RPMI8226 (cell line): ENCODE measurements around the gene HIBADH.
"Not testable (repeated sequence)": the region's sequence is repeated elsewhere in the genome, so short reads cannot be mapped to it uniquely, and the experiment has no call there.

Experiments used
- DNase-seq: peaks from one replicate; pipeline ENCODE4 v3.0.0-alpha.2; 2015

Gene HIBADH

DNA sequence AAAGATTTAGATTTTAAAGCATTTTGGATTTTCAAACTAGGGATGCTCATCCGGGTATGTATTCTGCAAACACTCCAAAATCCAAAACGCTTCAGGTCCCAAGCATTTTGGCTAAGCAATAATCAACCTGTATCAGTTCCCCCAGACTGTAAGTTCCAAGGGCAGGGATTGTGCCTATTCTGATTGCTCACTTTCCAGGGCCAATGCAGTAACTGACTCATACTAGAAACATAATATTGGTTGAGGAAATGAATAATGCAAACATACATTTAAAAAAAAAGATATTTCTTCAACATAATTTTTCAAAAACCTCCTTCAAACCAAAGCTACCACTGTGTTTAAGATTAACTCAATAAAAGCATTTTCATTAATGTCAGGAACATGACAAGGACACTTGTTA lies 69.5 kb downstream of the HIBADH start:
- DNase-seq: no peak

DNA sequence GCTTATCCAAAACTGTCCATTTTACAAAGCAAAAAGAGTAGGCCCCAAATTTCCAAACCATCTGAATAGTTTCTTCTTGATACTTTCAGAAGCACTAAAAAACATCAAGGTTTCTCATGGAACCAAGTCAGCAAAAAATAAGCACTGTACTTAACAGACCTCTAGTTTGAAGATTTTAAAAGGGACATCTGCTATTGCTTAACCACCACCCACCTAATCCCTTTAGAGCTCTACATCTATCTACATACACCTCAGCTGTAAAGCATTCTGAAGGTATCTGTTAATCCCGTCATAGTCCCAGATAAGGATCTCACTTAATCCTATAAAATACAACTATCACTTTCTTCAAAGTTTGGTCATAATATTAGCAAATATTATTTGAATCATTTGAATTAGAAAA lies 72.3 kb downstream of the HIBADH start:
- DNase-seq: no peak

DNA sequence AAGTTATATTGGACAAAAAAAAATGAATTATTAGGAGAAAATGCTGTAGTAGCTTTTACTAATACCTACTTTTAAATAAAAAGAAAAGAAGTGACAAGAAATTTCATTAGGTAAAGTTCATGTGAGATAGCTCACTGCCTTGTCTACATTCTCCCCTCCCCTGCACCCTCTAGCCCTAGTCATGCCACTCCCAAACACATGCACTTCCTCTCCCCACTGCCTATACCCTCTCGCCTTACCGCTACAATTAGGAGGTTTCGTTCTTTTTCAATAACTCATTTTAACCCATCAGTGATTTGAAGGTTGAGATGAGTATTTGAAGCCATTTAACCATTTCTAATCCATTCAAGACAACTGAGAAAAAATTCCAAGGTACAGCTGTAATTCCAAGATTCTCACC lies 75.3 kb downstream of the HIBADH start:
- DNase-seq: no peak

DNA sequence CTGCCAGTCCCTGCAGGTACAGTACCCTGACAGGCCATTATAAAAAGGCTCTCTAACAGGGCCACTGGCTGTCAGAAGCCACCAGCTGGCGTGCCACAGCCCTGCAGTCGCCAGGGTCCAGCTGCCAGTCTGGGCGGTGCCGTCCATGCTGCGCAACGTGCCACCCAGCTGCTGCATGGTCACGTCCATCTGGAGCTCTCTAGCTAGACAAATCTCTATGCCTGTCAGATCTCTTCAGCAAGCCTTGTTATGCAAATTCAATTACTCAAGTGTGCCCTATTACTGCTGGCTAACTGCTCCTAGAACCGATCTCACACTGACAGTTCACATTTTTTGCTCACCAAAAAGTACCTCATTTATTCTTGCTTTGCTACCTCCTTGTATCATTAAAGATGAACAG lies 75.9 kb downstream of the HIBADH start:
- DNase-seq: peak; percentile 29

DNA sequence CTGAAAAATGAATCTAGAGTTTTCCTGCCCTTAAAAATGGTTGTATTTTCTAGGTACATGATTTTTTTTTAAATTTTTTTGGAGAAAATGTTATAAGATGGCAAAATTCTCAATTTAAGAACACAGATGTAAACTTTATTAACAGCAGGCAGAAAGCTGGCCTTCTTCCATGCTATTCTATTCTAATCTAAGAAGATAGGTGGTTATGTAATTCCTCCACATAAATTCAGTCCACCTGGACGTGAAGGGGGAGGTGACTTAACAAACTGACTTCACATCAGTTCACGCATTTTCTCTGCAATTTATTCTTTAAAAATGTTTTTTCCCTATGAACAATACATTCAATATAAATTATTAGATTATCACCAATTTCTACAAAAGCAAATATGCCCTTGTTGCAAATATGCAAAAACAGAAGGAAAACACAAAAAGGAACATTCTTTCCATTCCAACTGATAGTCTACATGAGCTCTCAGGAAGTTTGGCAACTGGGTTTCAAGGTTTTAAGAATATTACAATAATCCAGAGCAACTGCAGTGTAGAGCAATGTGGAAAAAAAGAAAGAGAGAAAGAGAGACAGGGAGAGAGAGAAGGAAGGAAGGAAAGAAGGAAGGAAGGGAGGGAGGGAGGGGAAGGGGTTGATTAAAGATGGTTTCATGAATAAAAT lies 76.8 kb downstream of the HIBADH start:
- no peak for DNase-seq

DNA sequence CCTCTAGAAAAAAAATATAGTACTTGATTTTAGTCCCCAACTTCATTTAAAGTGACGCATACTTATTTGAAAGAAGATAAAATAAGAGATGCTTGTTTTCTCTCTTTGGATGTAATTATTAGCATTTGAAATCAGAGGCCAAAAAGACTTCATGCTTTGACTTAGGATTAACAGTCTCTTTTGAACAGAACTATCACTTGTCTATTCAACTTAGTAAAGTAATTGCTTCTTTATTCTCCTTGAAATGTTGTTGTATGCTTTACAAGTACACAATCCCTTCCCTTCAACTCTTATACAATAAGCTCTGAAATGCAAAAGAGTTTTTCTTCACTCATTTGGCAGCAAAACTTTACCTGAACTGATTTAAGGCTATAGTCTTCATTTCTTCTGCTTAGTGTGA lies 80.8 kb downstream of the HIBADH start:
- DNase-seq: no peak

DNA sequence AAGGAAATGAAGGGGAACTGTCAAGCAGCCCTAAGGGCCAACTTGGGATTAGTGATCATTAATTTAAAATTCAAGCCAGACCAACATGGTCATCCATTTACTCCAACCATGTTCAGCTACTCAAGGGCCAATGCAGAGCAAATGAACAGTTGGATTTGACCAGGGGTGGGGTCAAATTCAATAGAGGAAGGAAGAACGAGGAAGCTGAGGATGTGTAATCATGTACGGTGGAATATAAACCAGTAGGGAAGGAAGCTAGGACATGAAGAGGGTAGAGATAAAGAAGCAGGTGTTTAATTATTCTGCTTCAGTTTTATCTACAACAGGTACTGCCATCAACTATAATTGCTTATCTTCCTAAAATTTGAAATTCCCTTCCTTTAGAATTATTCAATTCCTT lies 81.6 kb downstream of the HIBADH start:
- no peak for DNase-seq

DNA sequence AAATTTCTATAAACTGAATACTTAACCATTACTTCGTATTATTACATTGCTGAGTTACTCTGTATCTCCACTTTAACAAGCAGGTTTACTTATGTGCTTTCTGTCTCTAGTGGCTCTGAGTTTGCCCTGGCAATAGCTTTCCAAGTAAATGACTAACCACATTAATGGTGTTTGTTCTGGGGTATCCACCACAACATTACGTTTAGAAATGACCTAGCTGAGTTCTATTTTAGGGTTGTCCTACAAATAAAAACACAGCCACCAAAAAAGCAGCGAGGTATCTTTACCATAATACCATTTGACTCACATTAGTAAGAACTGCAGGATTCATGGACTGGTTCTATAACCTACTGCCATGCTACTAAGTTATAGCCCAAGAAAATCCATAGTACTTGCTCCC lies 83.1 kb downstream of the HIBADH start:
- DNase-seq: no peak

DNA sequence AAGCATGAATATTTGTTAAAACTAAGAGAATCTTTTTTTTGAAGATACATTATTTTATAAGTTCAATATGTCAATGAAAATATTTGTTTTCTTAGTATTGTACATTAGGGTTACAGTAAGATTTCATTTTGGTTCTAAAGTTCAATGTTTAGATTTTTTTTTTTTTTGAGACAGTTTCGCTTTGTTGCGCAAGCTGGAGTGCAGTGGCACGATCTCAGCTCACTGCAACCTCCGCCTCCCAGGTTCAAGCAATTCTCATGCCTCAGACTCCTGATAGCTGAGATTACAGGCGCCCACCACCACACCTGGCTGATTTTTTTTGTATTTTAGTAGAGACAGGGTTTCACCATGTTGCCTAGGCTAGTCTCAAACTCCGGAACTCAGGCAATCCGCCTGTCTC lies 84.5 kb downstream of the HIBADH start:
- DNase-seq: not testable (repeated sequence)

DNA sequence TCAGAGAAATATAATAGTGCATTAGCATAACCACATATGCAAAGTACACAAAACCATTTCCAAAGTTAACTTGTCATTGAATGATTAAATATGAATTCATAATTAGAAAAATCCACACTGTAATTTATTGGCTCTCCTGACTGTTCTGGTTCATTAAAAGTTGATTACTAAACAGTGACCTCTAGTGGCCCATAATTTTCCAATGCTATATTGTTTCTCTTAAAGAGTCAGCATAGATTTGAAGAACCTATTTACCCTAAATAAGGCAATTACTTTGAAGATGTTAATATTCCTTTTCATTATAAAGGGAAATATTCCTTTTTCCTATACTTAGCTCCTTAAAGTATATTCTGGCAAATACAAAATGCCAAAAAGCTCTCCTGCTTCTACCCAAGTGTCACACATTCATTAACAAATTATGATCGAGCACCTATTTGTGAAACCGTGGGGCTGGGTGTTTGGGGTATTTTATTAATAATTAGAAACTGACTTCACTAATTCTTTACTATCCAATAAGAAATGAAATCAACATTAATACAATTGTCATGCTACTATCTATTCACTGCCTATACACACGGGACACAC lies 86.2 kb downstream of the HIBADH start:
- DNase-seq: peak; percentile 62

DNA sequence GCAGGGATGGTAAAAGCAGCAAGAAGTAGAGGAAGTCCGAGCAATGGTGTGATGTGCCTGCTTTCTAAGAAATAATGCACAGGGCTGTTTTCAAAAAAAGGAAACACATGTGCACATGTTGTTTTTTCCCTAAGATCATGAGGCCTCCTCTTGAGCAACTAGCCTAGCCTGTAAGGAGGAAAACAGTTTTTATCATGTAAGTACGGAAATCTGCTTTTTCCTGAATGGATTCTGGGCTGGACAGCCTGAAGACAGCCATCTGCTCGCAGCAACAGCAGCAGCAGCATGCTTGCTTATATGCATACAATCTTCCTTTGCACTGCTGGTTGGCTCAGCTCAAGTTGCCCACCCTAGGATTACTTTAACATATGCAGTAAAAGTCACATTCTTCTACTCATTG lies 87.1 kb downstream of the HIBADH start:
- no peak for DNase-seq

DNA sequence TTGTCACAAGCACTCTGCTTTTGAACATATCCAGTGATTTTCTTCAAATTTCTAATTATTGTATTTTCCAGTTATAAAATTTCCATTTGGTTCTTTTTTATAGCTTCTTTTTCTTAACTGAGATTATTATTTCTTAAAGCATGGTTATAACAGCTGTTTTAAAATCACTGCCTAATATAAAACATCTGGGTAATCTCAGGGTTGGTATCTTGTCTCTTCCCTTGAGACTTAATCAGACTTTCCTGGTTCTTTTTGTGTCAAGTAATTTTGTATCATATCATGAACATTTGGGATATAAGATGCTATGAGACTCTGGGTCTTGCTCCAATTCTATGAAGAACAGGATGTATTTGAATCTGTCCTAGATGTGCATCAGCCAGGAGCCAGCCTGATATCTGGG lies 93.6 kb downstream of the HIBADH start:
- DNase-seq: no peak

DNA sequence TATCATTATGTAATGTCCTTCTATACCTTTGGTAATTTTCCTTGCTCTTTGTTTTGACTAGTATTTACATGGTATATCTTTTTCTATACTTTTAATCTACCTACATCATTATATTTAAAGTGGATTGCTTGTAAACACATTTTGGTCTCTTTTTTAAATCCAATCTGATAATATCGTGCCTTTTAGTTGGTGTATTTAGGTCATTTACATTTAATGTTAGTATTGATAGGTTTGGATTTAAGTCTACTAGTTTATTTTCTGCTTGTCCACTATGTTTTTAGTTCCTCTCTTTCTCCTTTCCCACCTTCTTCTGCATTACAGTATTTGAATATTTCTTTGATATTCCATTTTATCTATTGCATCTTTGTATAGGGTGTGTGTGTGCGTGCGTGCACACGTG lies 95.4 kb downstream of the HIBADH start:
- DNase-seq: no peak

DNA sequence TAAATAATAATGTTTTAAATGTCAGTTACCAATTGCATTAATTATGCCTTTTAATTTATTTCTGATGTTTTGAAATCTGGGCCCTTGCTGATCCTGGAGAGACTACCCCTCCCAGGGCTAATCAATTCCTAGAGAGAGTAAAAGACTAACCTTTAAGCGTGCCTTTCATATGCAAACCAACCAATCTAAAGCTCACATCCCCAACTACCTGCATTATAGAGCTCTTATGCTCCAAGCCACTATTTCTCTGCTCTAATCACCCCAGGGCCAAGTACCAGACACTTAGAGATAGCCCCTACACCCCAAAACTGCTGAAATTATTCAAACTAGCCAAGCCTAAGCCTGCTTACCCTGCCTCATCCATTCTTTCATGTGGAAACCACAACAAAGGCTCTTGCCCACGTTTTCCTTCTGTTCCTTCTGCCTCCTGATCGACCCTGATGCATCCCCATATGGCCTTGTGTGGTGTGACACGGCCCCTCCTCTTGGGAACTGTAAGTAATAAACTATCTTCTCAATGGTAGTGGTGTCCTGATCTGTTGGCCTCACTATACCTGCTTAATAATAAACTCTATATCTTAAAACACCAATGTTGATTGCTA lies 97.7 kb downstream of the HIBADH start:
- no peak for DNase-seq

DNA sequence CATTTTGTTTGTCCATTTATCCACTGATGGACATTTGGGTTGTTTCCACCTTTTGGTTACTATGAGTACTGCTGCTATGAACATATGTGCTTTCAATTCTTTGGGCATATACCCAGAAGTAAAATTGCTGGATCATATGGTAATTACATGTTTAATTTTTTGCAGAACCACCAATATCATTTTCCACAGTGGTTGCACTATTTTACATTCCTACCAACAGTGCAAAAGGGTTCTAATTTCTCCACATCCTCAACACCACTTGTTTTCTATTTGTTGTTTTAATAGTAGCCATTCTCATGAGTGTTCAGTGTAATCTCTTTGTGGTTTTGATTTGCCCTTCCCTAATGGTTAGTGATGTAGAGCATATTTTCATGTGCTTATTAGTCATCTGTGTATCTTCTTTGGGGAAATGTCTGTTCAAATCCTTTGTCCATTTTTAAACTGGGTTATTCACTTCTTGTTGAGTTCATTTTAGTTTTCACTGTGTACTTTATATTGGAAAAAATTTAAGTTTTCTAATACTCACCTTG lies 101.9 kb downstream of the HIBADH start:
- DNase-seq: no peak

DNA sequence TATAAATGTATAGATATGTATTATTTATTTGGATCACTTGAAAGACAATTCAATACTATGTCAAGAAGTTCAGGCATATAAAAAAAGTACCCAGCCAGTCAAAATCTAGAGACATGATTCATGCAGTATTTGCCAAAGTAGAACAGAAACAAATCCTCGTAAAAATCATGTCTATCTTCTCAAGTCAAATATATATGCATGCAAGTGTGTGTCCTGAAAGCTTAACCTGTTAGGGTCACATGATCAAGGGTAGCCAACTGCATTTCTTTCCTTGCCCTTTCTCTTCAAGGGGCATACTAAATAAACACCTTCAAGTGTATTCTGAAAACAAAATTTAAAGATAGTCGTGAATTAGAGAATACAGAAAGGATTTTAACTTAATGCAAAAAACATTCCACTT lies 107.0 kb downstream of the HIBADH start:
- no peak for DNase-seq

DNA sequence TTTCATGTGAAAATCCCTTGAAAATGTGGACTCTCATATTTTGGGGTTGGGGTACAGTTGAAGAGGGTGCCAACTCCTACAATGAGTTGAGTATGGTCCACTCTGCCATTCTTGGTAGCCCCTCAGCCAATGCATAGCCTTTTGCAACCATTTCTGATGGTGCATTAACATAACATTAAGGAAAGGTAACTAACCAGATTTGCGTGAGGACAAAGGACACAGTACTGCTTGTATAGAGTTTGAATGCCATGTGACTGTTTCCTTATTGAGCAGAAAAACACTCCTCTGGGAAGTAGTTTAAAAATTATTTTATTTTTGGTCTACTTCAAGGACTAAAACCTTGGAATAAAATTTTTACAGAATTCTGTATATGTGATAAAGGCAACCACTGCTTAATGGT lies 107.9 kb downstream of the HIBADH start:
- no peak for DNase-seq

DNA sequence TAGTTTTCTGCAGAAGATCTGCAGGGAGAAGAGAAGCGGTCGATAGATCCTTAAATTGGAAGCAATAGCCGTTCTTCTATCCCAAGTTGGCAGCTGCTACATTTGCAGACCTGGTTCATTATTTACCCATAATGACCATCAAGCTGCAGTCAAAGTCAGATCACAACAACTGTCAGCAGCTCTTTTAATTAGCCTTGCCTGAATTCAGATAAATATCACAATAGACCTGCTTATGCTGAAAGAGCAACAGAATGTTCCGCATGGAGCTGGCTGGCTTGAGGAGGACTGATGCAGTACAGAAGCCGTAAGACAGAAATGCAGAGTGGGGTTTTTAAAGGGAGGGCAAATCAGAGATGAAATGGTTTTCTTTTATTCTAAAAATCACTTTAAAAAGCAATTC lies 109.4 kb downstream of the HIBADH start:
- no peak for DNase-seq

DNA sequence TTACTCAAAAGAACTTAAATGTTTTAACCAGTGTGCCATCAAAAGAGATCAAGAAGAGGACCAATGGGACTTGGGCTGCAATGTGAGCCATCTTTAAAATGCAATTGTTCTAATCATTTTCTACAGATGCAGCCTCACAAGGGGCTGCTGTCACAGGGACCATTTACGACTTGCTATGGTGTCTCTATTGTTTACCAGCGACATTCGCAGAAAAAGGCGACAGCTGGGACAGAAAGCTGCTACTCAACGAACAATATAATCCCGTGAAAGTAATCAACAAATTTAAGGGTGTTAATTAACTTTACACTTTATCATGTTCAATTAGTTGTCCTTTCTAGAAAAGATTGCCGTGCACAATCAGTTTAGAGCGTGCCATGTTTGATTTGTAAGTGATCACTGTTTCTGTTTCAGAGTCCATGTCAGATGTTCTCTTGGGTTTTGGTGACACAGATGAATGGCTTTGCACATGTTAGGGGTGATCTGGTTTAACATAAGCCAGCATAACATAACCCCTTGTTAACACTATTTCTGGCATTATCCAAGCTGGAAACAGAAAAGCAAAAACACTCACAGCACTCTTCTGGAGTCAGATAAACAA lies 110.8 kb downstream of the HIBADH start:
- DNase-seq: no peak

DNA sequence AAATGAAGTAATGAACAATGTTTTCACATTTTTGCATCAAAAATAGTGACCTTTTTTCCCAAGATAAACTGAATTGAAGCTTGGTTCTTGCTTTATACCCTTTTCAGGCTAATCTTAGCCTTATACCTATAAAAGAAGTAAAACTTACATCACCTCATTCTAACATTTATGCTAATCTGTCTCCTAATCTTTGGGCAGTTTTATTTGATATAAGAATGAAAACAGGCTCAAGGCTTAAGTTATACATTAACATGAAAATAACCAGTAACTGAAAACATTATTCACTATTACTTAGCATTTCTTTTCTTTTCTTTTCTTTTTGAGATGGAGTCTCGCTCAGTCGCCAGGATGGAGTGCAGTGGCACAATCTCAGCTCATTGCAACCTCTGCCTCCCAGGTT lies 113.1 kb downstream of the HIBADH start:
- DNase-seq: no peak

DNA sequence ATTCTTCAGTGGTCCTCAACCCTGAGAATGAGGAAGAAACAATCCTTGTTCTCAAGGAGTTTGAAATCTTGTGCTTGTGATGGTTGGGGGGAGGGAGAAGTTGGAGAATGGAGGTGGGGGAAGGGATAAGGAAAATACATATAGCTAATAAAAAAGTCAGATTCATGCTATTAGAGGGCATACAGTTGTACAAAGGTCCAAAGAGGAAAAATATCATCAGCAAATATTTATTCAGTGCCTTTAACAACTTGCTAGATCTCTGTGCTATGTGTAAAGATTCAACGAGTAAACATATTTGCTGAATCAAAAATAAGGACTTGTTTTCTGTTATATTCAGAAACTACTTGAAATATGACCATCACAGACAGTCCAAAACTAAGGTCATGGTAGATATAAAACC lies 114.4 kb downstream of the HIBADH start:
- no peak for DNase-seq

DNA sequence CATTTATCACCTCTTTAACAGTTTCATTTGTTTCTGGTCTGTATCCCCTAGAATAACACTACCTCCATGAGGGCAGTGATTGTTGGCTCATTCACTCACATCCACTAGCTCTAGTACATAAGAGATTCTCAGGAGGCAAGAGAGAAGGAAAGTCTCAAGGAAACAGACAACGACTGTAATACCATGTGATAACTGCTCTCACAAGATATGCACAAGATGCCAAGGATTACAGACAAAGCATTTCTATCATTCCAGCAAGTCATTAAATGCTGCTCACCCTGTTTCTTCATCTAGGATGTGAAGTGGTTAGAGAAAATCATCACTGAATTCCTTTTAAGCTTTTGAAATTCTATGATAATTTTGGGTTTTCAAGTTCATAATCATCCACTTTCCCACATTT lies 115.3 kb downstream of the HIBADH start:
- no peak for DNase-seq

DNA sequence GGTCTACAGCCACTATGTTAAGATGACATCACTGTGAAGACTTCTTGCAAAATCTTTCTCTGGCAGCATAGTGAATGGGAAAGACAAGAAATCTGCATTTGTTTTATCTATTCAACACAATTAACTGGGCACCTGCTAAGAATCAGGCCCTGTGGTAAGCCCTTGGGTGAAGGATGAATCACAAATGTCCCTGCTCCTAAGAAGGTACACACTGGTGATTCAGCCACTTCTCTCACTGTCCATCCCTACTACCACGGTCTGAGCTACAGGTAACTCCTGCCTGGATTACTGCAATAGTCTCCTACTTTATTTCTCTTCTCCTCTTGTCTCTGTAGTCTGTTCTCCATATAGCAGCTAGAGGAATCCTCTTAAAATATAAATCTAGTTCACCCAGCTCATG lies 116.1 kb downstream of the HIBADH start:
- DNase-seq: no peak

DNA sequence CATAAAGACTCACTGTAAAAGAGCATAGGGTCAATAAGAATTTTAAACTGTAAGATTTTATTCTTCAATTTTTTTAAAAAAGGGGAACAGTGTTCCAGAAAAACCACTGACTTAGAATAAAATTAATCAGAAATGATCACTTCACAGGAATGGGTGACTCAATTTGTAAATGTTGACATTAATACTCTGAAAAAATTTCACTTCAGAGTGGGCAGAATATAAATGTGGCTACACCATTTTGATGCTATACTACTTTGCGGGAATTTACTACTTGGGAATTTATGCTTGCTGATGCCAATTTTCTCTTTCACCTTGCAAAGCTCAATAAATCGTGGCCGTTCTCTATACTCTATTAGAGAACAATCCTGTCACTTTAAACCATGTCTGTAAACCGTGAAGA lies 126.9 kb downstream of the HIBADH start:
- DNase-seq: no peak
